ENCODE results near the gene ARMH4.

The ARMH4 gene

GRCh38 chr14:57998766-57999165 is 153.2 kb downstream of the ARMH4 start:
- Histone ChIP-seq H3K9me2 (replicated peaks; ENCODE audit: control insufficient read depth, low read length) (no peaks in the 10 kb centered on the region), H3K36me3 (ENCODE audit: control insufficient read depth, low read length) (no peaks in the 10 kb centered on the region), H3K4me3 (ENCODE audit: low read length) (no peak overlapping the region), H3K79me2 (ENCODE audit: control insufficient read depth, low read length) (no peaks in the 10 kb centered on the region), H3K27ac (ENCODE audit: low read depth, low read length) (no peak overlapping the region), H3K9me3 (ENCODE audit: control insufficient read depth, insufficient read depth, low read length) (no peaks in the 10 kb centered on the region), H3K27me3 (ENCODE audit: control insufficient read depth, low read length) (no peaks in the 10 kb centered on the region; the same call in 1 of the 2 replicates), H3F3A (ENCODE audit: control insufficient read depth, insufficient read depth) (no peaks in the 10 kb centered on the region), H3K4me1 (ENCODE audit: control insufficient read depth, low read length) (no peaks in the 10 kb centered on the region), H4K20me1 (ENCODE audit: control insufficient read depth, insufficient read depth, low read depth, low read length) (no peaks in the 10 kb centered on the region), H3K4me2 (ENCODE audit: low read length) (no peak overlapping the region)
- TF ChIP-seq CTCF (IDR thresholded peaks at IDR 0.05; ENCODE audit: low read depth, low read length, poor library complexity, severe bottlenecking) (no peak), EZH2phosphoT487 (IDR thresholded peaks at IDR 0.05; ENCODE audit: borderline replicate concordance, low read length) (no peak)

- H3K9me2 ChIP-seq (replicated peaks; ENCODE audit: control insufficient read depth, low read length) = no peaks in the 10 kb centered on the region
- no peaks in the 10 kb centered on the region for H3K9me3 ChIP-seq (ENCODE audit: control insufficient read depth, insufficient read depth, low read length)
- no peaks in the 10 kb centered on the region for H3K4me1 ChIP-seq (ENCODE audit: control insufficient read depth, low read length)
- H3F3A ChIP-seq (ENCODE audit: control insufficient read depth, insufficient read depth) = no peaks in the 10 kb centered on the region
- no peaks in the 10 kb centered on the region for H4K20me1 ChIP-seq (ENCODE audit: control insufficient read depth, insufficient read depth, low read depth, low read length)
- H3K4me3 ChIP-seq (ENCODE audit: low read length) = no peak overlapping the region
- TF ChIP-seq EZH2phosphoT487 (IDR thresholded peaks at IDR 0.05; ENCODE audit: borderline replicate concordance, low read length) (no peak), CTCF (IDR thresholded peaks at IDR 0.05; ENCODE audit: low read depth, low read length, poor library complexity, severe bottlenecking) (no peak)
- no peaks in the 10 kb centered on the region for H3K79me2 ChIP-seq (ENCODE audit: control insufficient read depth, low read length)
- H3K36me3 ChIP-seq (ENCODE audit: control insufficient read depth, low read length) = no peaks in the 10 kb centered on the region
- H3K27ac ChIP-seq (ENCODE audit: low read depth, low read length) = no peak overlapping the region
- H3K27me3 ChIP-seq (ENCODE audit: control insufficient read depth, low read length) = no peaks in the 10 kb centered on the region
- no peak overlapping the region for H3K4me2 ChIP-seq (ENCODE audit: low read length)
Measured at GRCh38 chr14:57991353-57991752, 160.7 kb downstream of the ARMH4 start.

DNA sequence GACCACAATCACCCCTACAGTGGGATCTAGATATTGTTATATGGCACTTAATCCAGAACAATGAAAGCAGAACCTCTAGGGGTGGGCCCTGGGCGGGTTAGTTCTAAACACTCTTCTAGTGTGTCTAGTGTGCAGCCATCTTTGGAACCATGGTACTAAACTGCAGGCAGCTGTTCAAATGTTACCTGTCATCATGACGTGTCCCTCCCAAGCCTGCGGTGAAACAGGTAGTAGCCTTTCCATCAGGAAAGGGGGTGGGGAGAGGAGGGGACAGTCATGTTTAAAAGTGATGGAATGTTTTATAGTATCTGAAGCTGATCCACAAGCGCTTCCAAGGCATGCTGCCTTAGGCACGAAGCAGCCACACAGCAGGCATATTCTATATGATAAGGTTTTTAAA is 163.6 kb downstream of the ARMH4 start:
- H3K79me2 ChIP-seq (ENCODE audit: control insufficient read depth, low read length) = no peaks in the 10 kb centered on the region
- no peak overlapping the region for H3K27ac ChIP-seq (ENCODE audit: low read depth, low read length)
- H3K4me1 ChIP-seq (ENCODE audit: control insufficient read depth, low read length) = no peaks in the 10 kb centered on the region
- H3F3A ChIP-seq (ENCODE audit: control insufficient read depth, insufficient read depth) = no peaks in the 10 kb centered on the region
- H3K9me2 ChIP-seq (replicated peaks; ENCODE audit: control insufficient read depth, low read length) = no peaks in the 10 kb centered on the region
- TF ChIP-seq CTCF (IDR thresholded peaks at IDR 0.05; ENCODE audit: low read depth, low read length, poor library complexity, severe bottlenecking) = no peak
- TF ChIP-seq EZH2phosphoT487 (IDR thresholded peaks at IDR 0.05; ENCODE audit: borderline replicate concordance, low read length) = no peak
- no peak overlapping the region for H3K4me2 ChIP-seq (ENCODE audit: low read length)
- H3K9me3 ChIP-seq (ENCODE audit: control insufficient read depth, insufficient read depth, low read length) = no peaks in the 10 kb centered on the region
- H3K4me3 ChIP-seq (ENCODE audit: low read length) = no peak overlapping the region
- no peaks in the 10 kb centered on the region for H3K36me3 ChIP-seq (ENCODE audit: control insufficient read depth, low read length)
- H3K27me3 ChIP-seq (ENCODE audit: control insufficient read depth, low read length) = no peaks in the 10 kb centered on the region
- H4K20me1 ChIP-seq (ENCODE audit: control insufficient read depth, insufficient read depth, low read depth, low read length) = no peaks in the 10 kb centered on the region

All from DOHH2 (cell line).